Epithelial cell of prostate (primary cell): ENCODE results near the gene KCTD4.
"Not testable (repeated sequence)": the region's sequence is repeated elsewhere in the genome, so short reads cannot be mapped to it uniquely, and the experiment has no call there.

Experiments
- DNase-seq: peaks from one replicate; pipeline ENCODE4 v3.0.0-alpha.2; 2011; ENCODE audit warnings: low read depth, low spot score
- H3K27ac ChIP-seq: fragments of 450-650 bp; 2 replicates; pipeline ENCODE4 v1.5.1; 2017; ENCODE audit warnings: mild to moderate bottlenecking

Gene KCTD4

DNA sequence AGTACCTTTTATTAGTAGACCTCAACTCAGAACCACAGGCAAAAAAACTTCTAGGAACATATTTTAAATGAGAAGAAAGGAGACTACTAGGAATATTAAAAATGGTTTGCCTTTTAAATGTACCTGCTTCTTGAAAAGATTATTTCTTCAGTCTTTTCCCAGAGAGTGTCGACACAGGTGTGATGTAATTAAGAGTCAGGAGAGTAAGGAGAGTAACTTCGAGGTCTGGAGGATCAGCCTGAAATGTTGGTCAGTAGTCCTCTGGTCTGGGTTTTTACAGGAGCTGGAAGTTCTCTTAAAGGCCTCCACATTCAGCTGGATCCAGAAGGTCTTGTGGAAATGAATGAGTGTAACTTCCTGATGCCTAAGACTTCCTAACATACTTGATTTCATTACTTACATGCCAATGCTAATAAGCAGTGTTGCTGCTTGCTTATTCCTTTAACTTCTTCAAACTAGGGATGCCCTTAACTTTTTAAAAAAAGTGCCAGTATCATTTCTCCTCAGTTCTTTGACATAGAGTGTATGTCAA, at the start of gene KCTD4:
Gene KCTD4 (minus strand): TSS at position 345 of the 532 bp plus-strand sequence. CDS start 6,478 bp downstream, outside the sequence.
- H3K27ac ChIP-seq, result peak within 1 kb of the TSS; percentile 37
- DNase-seq, result no peak

DNA sequence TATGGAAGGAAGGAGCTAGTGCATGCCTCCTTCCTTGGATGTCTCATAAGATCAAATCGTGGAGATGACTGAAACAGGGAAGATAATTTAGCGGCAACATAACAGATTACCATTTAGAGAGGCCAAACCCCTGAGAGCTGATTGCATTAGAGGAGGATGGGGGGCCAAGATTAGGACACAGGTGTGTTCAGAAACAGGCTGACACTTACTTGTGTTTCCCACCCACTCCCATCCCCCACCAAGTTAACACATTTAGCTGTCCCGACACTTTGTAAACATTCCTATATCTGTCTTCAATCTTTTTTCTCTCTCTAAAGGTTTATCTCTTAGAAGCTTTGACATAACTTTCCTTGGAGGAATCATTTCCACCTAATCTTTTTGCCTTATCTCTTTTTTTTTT, 48.8 kb upstream of the KCTD4 start:
- no peak for DNase-seq
- no peak overlapping the region for H3K27ac ChIP-seq

DNA sequence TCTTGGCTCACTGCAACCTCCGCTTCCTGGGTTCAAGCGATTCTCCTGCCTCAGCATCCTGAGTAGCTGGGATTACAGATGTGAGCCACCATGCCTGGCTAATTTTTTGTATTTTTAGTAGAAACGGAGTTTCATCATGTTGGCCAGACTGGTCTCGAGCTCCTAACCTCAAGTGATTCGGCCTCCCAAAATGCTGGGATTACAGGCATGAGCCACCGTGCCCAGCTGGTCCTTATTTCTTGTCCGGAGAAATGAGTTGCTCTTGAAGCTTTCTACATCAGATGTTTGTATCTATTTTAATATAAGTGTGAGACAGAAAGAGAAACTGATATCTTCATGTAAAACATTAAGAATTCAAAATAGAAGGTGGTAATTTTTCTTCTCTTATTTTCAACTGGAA, 43.9 kb upstream of the KCTD4 start:
- H3K27ac ChIP-seq, result peak overlapping the region; percentile 4
- DNase-seq, result not testable (repeated sequence)

DNA sequence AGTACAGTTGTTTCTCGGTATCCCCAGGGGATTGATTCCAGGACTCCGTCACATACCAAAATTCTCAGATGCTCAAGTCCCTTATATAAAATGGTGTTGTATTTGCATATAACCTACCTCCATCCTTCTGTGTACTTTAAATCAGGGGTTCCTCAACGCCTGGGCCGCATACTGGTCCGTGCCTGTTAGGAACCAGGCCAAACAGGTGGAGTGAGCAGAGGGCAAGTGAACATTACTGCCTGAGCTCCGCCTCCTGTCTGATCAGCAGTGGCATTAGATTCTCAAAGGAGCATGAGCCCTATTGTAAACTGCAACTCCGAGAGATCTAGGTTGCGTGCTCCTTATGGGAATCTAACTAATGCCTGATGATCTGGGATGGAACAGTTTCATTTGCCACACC, 42.2 kb upstream of the KCTD4 start:
- DNase-seq, result no peak
- no peak overlapping the region for H3K27ac ChIP-seq

DNA sequence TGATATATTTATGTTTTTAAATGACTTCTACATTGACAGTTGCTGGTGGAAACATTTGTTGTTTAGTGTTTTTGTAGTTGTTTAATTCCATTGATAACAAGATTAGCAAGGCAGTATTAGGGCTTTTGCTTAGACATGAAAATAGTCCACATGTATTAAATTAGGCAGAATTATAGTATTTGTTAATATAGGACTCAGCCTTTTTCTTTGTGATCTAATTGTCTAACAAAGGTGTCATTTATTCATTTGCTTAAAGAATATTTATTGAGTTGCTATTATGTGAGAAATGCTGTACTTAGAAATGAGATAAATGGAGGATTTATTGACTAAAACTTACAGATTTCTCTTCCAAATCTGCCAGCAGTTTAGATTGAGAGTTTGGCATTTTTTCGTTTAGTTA, 41.7 kb upstream of the KCTD4 start:
- peak overlapping the region; percentile 88 for H3K27ac ChIP-seq
- no peak for DNase-seq

DNA sequence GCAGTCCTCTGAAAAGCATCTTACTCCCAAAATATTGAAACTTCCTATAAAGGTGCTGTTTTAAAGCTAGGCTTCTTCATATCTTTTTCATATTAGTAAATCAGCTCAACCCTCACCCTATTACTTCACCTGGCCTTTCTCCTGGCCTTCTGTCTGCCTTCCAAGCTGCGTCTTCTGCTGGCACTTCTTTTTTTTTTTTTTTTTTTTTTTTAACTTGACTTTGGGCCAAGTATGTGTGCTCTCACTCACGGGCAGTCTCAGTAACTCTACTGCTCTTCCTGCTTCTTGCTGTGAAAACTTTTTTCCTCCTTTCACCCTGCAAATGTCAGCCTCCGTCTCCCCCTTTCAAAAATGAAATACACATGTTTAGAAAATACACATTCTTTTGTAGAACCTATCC, 41.2 kb upstream of the KCTD4 start:
- H3K27ac ChIP-seq, result peak overlapping the region; percentile 88
- no peak for DNase-seq

DNA sequence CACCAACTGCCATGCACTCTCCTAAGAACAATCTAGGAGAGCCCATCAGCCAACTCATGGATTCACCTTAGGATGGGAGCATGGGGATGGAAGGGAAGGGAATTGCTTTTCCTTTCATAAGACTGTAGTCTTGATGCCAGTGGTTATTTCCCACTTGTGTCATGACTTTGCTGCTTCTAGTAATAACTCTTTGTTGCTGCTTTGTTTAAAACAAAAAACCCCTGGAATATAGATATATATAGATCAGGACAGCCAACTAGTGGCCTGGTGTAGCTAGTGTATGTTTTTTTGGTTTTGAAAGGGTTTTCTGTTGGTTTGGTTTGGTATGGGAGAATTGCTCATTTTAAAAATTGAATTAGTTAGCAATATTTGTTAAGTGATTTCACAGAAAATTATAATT, 39.3 kb upstream of the KCTD4 start:
- H3K27ac ChIP-seq, result peak overlapping the region; percentile 88
- no peak for DNase-seq

DNA sequence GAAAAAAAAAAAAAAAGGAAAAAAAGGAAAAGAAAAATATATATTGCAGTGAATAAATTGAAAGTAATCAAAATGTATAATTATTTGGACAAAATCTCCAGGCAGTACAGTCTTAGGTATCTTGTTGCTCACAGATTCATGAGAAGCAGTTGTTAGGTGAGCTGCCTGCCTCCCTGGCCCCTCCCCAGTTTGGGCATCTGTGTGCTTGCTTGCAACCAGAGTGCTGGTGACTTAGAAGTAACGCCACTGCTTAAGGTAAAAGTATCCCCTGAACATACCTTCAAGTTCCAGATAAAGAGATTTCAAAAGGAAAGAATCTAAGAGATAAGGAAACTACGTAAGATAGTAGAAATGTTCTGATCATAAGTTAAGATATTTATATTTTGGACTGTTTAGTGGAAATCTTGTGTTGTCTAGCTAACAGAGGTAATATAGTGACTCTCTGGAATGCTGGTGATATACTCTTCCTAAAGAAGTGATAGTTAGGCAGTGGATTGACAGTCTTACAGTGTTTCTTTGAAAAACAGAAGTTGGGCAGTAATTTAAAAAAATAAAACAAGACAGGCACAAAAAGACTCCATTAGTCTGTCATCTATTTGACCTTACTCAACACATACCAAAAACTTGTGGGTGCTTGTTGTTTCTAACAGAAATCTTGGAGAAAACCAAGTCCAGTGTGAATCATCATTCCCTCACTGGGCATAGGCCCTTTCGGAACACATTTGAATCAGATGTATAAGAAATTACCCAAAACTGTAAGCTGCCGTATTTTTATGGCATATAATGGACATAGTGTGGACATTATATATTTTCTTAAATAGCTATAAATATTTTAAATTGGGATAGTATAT, 38.3 kb upstream of the KCTD4 start:
- H3K27ac ChIP-seq, result peak overlapping the region; percentile 88
- DNase-seq, result peak; percentile 46

DNA sequence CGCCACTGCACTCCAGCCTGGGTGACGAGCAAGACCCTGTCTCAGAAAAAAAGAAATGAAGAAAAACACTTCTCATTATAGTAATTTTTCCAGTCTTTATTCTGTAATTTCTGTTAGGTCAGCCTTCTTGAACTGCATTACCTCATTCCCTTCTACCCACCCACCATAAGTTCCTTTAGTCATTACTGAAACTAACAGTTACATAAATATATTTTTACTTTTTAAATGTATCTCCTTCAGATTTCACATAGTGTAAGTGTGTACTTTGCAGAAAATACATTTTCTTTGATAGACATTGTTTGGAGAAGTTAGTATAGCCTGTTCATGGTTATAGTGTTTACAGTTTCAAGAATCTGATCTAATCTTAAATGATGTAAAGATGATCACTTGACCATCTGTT, 31.7 kb upstream of the KCTD4 start:
- H3K27ac ChIP-seq, result no peak overlapping the region
- DNase-seq, result no peak

DNA sequence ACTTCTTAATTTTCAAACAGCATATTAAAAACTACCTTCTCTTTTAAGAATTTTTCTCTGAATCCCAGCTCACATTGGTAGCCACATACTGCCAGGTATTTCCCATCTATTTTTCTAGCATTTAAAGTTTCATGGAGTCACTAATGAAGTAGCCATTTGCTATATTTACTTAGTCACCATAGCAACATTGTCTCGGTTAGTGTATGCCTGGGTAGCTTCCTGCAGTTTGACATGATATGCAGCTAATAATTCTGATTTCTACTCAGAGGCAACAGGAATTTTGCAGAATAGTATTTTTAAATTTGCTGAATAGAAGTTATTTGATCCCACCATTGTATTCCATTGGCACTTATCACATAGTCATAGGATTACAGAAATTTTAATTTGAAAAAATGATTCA, 30.9 kb upstream of the KCTD4 start:
- no peak for DNase-seq
- H3K27ac ChIP-seq, result no peak overlapping the region

DNA sequence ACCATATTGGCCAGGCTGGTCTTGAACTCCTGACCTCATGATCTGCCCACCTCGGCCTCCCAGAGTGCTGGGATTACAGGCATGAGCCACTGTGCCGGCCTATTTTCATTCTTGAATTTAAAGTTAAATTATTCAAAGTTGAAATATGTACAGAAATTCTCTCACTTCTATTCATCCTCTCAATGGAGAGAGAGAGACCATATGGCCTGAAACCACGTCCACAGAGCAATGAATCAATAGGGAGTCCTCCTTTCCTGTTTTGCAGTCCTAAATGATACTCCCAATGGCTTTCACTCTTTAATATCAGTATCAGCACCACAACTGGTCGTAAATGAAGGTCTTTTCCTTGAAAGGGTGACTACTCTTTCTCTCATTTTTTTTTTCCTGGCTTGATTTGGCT, 30.5 kb upstream of the KCTD4 start:
- H3K27ac ChIP-seq, result no peak overlapping the region
- no peak for DNase-seq

DNA sequence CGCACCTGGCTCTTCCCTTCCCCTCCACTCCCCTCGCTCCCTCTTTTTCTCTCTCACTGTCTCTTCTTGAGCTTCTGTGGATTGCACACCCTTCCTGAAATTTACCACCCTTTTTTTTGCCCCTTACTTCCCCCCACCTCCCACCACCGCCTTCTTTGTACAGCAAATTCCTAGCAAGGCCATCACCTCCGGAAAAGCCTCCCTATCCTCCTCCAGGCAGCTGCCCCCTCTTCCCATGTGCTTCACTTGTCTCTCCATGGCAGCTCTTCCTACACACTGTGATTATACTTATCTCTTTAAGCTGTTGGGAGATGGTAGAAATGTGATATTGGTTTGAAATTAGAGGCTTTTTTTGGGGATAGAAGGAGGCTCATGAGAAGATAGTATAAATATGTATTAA, 28.3 kb upstream of the KCTD4 start:
- H3K27ac ChIP-seq, result no peak overlapping the region
- no peak for DNase-seq

DNA sequence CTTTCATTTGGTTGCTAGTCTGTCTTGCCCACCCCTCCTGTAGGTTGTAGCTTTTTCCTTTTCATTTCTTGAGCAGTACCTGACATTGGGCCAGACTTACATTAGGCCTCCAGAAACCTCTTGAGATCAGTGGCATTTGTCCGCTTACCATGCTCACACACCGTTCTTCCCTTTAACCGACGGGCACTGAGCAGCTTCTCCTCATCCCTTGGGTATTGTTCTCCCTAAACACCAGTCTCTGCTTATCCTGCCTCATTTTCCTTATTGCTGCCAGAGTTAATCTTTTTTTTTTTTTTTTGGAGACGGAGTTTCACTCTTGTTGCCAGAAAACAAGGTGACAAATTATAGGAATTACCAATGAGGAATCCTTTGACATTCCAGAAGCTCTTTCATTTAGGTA, 27.2 kb upstream of the KCTD4 start:
- no peak for DNase-seq
- no peak overlapping the region for H3K27ac ChIP-seq

DNA sequence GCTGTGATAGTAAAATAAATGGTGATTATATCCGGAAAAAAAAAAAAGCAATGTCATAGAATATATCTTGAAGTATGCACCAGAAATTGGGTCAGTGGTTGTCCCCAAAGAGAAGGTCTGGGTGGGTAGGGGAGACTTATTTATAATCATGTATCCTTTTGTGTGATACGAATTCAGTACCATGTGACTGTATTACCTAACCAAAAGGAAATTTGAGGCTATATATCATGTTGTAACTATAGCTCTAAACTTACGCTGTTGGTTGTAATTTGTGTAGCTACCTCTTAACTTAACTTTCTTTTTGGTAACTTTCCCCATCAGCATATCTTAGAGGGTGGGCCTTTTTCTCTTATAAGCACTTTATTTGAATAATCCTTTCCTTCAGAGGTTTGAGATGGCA, 25.2 kb upstream of the KCTD4 start:
- DNase-seq, result no peak
- H3K27ac ChIP-seq, result no peak overlapping the region

DNA sequence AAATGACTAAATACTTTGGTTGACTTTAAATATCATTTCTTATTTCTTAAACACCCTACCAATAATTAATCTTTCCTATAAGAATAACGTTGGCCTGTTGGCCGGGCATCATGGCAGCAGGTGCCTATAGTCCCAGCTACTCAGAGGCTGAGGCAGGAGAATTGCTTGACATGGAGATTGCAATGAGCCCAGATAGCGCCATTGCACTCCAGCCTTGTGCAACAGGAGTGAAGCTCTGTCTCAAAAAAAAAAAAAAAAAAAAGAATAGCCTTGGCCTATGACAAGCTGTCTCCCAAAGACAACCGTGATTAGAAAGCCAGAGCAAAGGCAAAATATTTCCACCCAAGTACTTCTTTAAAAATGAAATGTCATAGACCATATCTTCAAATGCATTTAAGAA, 24.5 kb upstream of the KCTD4 start:
- no peak for DNase-seq
- H3K27ac ChIP-seq, result no peak overlapping the region

DNA sequence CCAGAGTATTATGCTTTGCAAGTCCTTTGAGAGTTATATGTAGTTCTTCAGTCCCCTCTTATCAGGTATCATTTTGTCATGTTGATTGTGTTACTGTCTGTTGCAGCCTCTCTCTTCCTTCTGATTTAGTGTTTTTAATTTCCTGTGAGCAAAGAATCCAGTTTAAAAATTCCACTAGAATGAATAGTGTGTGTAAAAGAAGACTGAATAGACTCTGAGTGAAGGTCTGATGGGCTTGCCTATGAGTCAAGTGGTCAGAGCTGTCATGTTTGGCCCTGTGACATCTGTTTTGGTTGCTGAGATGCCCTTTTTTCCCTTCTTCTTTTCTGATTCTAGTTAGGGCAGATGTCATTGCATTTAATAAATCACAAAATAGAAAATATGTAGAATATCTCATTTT, 23.3 kb upstream of the KCTD4 start:
- H3K27ac ChIP-seq, result peak overlapping the region; percentile 7
- no peak for DNase-seq

DNA sequence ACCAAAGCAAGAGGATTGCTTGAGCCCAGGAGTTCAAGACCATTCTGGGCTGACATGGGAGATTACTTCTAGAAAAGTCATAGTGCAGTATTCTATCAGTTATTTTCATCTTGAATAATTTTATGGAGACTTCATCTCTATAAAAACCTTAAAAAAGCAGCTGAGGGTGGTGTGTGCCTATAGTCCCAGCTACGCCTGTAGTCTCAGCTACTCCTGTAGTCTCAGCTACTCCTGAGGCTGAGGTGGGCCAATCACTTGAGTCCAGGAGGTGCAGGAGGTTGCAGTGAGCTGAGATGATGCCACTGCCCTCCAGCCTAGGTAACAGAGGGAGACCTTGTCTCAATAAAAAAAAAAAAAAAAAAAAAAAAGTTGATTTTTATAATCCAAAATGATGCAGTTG, 22.1 kb upstream of the KCTD4 start:
- DNase-seq, result no peak
- H3K27ac ChIP-seq, result peak overlapping the region; percentile 6

DNA sequence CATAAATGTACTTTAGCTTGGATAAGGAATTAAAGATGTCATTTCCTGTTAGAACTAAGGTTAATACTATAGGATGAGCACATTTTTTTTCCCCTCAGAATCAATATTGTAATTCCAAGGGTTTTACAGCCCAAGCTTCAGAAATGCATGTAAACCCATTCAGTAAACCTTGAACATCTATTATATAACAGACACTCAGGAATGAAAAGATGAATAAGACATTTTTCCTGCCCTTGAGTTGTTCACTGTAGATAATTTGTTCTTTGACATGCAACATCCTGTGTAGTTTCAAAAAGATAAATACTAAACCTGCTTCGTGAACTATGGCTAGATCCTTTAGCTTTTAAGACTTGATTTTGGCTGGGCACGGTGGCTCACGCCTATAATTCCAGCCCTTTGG, 21.7 kb upstream of the KCTD4 start:
- no peak for DNase-seq
- peak overlapping the region; percentile 6 for H3K27ac ChIP-seq

DNA sequence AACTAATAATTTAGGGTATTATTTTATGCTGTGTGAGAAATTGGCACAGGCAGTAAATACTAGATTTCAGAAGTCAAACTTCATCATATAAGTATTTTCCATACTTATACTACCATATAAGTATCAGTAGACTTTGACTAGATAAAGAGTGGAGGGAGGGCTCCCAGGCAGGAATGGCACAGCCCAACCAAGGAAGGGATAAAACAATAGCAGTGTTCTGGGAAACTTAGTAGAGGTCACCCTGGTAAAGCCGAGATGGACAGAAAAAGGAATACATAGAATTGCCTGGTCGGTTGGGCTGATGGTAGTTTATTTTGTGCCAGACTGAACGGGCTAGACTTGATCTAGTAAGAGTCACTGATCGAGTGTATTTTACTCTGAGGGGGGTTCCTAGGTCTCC, 19.6 kb upstream of the KCTD4 start:
- peak overlapping the region; percentile 89 for H3K27ac ChIP-seq

DNA sequence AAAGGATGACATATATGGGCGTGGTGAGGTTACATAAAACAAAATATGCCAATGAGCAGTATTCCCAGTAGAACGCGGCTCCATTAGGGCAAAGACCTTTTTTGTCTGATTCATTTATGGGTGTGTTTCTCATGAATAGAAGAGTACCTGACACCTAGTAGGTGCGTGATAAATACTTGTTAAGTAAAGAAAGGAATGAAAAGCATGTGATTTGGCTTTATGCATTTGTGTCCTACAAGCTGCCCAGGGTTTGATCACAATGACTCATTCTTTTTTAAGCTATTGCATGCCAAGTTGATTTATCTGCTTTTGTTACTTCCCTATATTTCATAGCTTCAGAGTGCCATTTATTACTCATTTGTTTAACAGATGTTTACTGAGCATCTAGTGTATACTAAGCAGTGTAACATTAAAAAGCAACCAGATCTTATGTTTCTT, 19.1 kb upstream of the KCTD4 start:
- peak overlapping the region; percentile 89 for H3K27ac ChIP-seq
- DNase-seq, result peak; percentile 99

More for the DNA sequence above, 19.6 kb upstream of the KCTD4 start:
- DNase-seq, result no peak

DNA sequence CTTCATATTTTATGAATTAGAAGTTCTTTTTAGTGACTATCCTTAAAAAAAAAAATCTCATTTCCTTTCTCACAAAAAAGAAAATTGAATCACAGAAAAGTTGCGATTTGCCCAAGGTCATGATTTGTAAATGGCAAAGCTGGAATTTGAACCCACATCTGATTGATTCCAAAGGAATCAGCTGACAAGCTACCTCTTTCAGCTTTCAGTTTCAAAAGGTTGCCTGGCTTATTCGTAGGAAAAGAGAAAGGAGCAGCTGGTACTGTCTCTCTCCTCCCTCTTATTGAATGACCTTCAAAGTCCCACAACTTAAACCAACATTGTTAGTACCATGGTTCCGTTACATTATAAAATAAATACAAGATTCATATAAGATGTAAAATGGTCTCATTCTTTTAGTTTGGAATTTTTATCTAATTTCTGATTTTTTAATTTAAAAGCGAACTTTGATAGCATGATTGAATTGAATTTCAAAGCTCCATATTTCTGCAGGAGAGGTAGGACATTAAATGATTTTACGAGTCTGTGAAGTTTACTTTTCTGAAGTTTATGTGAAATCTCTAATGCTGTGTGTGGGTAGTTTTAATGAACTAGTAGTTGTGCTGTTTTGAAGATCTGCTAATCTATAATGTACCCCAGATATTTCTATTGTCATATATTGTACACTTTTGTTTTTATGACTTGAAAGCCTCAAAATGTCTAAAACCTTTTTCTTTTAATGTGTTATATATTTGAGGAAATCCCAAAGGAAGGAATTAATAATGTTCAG, 18.5 kb upstream of the KCTD4 start:
- peak overlapping the region; percentile 89 for H3K27ac ChIP-seq
- no peak for DNase-seq
